Measurements from ENCODE around the gene GSTM2.
"Not testable (repeated sequence)": the region's sequence is repeated elsewhere in the genome, so short reads cannot be mapped to it uniquely, and the experiment has no call there.

The GSTM2 gene

DNA sequence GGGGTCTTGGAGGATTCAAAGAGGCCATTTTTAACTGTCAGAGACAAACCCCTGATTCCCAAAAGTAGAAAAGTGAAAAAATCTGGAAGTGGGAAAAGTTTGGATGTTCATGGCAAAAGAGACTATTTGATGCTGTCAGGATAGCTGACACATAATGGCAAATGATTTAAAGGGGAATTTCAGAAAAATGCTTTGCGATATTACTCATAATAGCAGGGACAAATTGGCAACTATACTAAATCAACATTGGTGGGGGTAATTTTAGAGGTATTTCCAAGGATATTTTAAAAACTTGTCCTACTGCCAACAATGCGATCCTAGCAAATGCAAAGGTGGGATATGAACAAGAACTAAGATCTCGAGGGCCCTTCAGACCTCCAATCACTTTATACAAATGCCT lies 17.2 kb upstream of the GSTM2 start:
- DNase-seq = no peak

DNA sequence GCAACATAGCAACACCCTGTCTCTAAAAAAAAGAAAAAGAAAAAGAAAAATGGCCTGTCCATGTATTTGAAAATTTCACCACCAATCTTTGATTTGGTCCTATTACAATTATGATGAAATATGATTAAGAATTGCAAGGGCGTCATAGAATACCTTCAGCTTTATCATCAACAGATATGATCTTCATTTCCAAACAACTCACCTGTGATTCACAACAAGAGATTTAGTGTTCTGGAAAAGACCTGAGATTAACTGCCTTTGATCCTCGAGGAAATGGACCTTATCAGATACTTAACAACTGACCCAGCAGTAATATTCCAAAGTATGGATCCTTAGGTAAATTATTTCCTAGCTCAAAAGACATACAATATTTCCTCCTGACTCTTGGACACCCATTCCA lies 15.5 kb upstream of the GSTM2 start:
- DNase-seq = no peak

DNA sequence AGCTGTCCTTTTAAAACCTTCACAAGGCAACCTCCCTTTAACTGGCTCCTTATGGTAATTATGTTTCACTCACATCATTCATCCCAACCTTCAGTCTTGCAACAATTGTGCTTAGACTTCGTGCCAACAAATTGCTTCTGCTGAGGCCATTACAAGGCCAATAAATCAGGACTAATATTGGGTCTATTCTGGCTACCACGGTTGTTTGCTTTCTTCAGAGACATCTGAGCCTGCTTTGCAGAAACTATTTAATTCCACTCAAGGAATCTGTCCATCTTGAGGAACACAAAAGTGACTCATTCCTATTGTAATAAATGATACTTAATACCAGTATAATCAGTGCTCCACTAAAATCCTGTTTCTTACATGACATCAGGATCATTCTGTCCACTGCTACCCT lies 14.6 kb upstream of the GSTM2 start:
- no peak for DNase-seq

GRCh38 chr1:109654519-109654918 lies 13.3 kb upstream of the GSTM2 start:
- no peak for DNase-seq

- DNase-seq = peak; percentile 49
Observed at GRCh38 chr1:109655615-109656519, 12.0 kb upstream of the GSTM2 start, which contains the start of gene GSTM4. Gene GSTM4, plus strand, starts transcription at chr1:109656099. Its CDS starts 291 bp downstream, at chr1:109656390.

DNA sequence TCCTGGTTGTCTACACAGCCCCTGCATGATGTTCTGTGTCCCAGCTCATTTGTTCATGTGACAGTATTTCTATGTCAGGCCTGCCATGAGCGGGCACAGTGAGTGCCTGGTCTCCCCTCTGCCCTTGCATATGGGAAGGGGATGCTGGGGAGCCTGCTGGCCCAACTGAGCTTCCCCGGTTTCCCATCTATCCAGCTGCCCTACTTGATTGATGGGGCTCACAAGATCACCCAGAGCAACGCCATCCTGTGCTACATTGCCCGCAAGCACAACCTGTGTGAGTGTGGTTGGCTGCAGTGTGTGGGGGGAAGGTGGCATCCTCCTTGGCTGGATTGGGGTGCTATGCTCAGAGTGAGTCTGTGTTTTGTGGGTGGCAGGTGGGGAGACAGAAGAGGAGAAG lies 10.5 kb upstream of the GSTM2 start:
- DNase-seq = no peak

DNA sequence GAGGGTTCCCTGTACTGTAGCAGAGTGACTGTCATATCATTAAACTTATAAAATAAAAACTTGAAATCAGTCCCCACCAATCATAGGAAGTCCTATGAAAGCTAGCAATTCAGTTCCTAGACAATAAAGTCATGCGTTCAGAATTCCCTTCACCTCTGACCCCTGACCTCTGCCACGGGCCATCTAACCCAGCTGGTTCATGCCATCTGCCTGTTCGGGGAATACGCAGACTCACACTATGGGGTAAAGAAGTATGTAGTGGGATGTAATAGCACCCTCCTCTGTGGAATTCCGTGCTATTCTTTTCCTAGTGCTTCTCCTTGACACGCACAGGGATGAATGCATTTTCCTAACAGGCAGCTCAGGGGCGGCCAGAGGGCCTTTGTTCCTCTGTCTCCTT lies 9.9 kb upstream of the GSTM2 start:
- DNase-seq = no peak

GRCh38 chr1:109658533-109659042 lies 9.3 kb upstream of the GSTM2 start:
- DNase-seq = no peak

DNA sequence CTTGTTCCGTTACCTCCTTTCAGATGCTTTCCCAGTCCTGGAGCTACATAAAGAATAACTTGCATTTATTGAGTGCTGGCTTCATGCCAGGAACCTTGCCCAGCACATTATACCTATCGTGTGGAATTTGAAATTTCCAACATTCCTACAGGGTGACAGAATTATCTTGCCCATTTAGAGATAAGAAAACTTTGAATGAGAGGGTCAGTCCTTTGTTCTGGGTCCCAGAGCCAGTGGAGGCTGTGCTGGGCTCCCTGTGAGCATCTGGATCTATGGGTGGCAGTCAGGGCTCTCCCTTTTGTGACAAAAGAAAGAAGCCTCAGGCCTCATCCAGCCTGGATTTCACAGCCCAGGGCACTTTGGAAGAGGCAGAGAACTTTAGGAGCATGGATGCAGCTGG lies 8.7 kb upstream of the GSTM2 start:
- DNase-seq = no peak

- no peak for DNase-seq
Observed at GRCh38 chr1:109659997-109660690, 7.7 kb upstream of the GSTM2 start.

- not testable (repeated sequence) for DNase-seq
Observed at GRCh38 chr1:109660691-109661026, 7.2 kb upstream of the GSTM2 start.

- DNase-seq = no peak
Observed at GRCh38 chr1:109661391-109661790, 6.5 kb upstream of the GSTM2 start.

DNA sequence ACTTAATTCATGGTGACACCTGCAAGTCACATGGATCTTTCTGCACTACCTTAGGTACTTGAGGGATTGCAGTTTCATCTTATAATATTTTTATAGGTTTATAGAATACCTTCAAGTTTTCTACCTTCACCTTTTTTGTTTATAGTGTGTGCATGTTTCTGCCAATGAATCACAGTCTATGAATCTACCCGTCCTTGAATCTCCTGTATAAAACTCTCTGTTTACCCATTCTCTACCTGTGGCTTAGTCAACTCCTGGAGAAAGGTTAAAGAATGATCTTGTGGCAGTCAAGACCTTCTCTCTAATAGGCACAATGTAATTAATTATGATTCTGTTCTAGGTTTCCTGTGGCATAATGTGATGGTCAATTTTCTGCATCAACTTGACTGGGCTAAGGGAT lies 3.2 kb upstream of the GSTM2 start:
- DNase-seq = no peak

DNA sequence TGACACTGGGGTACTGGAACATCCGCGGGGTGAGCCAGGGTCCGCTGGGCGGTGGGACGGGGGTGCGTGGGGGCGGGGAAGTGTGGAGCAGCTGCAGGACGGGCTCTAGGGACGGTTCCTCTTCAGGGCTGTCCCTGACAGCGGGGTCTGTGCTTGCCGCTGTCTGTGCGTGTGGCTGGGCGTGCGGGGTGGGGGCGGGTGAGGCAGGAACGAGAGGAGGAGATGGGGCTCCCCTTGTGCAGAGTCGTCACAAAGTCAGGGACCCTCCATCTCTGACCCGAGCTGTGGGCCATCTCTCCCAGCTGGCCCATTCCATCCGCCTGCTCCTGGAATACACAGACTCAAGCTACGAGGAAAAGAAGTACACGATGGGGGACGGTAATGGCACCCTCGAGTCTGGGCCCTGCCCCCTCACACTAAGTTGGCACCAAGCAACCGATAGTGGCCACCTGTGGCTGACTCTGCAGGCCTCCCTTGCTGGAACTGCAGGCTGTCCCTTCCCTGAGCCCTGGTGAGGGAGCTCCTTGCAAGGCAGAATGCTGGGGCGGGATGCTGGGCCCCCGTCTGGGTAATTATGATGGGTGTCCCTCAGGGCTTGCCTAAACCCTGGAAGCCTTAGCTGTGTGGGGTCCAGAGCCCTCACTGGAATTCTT lies 392 bp downstream of the GSTM2 start:
- DNase-seq = no peak

DNA sequence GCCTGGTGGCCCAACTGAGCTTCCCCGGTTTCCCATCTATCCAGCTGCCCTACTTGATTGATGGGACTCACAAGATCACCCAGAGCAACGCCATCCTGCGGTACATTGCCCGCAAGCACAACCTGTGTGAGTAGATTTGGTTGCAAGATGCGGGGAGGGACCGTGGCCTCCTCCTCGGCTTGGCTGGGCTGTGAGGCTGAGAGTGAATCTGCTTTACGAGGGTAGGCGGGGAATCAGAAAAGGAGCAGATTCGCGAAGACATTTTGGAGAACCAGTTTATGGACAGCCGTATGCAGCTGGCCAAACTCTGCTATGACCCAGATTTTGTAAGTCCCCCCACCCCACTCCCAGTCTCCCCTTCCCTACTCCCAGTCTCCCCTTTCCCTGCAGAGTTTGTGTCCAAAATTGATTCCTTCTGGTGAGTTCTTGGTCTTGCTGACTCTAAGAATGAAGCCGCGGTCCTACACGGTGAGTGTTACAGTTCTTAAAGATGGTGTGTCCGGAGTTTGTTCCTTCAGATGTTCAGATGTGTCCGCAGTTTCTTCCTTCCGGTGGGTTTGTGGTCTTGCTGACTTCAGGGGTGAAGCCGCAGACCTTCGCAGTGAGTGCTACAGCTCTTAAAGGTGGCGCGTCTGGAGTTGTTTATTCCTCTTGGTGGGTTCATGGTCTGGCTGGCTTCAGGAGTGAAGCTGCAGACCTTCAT lies 1.5 kb downstream of the GSTM2 start:
- DNase-seq = no peak

DNA sequence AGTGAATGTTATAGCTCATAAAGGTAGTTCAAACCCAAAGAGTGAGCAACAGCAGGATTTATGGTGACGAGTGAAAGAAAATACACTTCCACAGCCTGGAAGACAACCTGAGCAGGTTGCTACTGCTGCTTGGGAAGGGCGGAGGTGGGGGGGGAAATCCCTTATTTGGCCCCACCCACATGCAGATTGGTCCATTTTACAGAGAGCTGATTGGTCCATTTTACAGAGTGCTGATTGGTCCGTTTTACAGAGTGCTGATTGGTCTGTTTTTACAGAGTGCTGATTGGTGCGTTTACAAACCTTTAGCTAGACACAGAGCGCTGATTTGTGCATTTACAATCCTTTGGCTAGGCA lies 2.1 kb downstream of the GSTM2 start:
- not testable (repeated sequence) for DNase-seq

GRCh38 chr1:109671067-109671466 lies 3.2 kb downstream of the GSTM2 start:
- DNase-seq = no peak

GRCh38 chr1:109673861-109674260 lies 6.0 kb downstream of the GSTM2 start:
- not testable (repeated sequence) for DNase-seq

- not testable (repeated sequence) for DNase-seq
Observed at GRCh38 chr1:109676683-109677381, 9.0 kb downstream of the GSTM2 start.

DNA sequence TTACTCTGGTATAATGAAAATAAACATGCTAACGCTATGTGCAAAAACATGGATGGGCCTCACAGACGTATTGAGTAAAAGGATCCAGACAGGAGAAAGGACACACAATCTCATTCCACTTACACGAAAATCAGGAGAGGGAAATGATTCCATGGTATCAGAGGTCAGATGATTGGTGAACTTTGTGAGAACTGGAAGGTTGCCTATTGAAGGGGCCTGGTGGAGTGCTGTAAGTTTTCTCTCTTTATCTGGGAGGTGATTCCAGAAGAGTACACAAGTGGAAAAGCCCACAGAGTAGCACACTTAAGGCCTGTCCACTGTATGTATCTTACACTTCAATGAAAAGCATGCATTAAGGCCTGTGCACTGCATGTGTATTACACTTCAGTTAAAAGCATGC lies 9.6 kb downstream of the GSTM2 start:
- no peak for DNase-seq

- DNase-seq = not testable (repeated sequence)
Observed at GRCh38 chr1:109678637-109679036, 10.8 kb downstream of the GSTM2 start.

- DNase-seq = not testable (repeated sequence)
Observed at GRCh38 chr1:109684777-109685176, 16.9 kb downstream of the GSTM2 start.
